CMK (cell line): ENCODE measurements around the gene CAST.

Experiments used
- DNase-seq: peaks from one replicate; pipeline ENCODE4 v3.0.0-alpha.2; 2010; ENCODE audit warnings: low read depth

Gene CAST

GRCh38 chr5:96747720-96748119 is 85.5 kb downstream of the CAST start:
- no peak for DNase-seq

- no peak for DNase-seq
Measured at GRCh38 chr5:96750110-96750822, 88.1 kb downstream of the CAST start.

GRCh38 chr5:96751203-96752169 is 89.3 kb downstream of the CAST start:
- no peak for DNase-seq

- DNase-seq: no peak
Measured at GRCh38 chr5:96752341-96753016, 90.3 kb downstream of the CAST start.

GRCh38 chr5:96753017-96753397 is 90.8 kb downstream of the CAST start:
- DNase-seq: no peak

- DNase-seq: no peak
Measured at GRCh38 chr5:96753848-96754247, 91.7 kb downstream of the CAST start.

GRCh38 chr5:96755851-96756250 is 93.7 kb downstream of the CAST start:
- no peak for DNase-seq

GRCh38 chr5:96756985-96757384 is 94.8 kb downstream of the CAST start:
- DNase-seq: no peak

GRCh38 chr5:96758621-96759020 is 96.4 kb downstream of the CAST start:
- no peak for DNase-seq

GRCh38 chr5:96761618-96762017 is 99.4 kb downstream of the CAST start:
- no peak for DNase-seq

- no peak for DNase-seq
Measured at GRCh38 chr5:96763026-96763425, 100.8 kb downstream of the CAST start.

- DNase-seq: no peak
Measured at GRCh38 chr5:96765043-96765442, 102.9 kb downstream of the CAST start.

GRCh38 chr5:96768708-96769251 is 106.6 kb downstream of the CAST start:
- DNase-seq: no peak

- DNase-seq: no peak
Measured at GRCh38 chr5:96771395-96771794, 109.2 kb downstream of the CAST start.

- DNase-seq: no peak
Measured at GRCh38 chr5:96772111-96772510, 109.9 kb downstream of the CAST start.

GRCh38 chr5:96772542-96772941 is 110.4 kb downstream of the CAST start:
- DNase-seq: no peak

GRCh38 chr5:96775050-96775449 is 112.9 kb downstream of the CAST start:
- DNase-seq: no peak

- no peak for DNase-seq
Measured at GRCh38 chr5:96775689-96776088, 113.5 kb downstream of the CAST start.

- DNase-seq: no peak
Measured at GRCh38 chr5:96776621-96777020, 114.4 kb downstream of the CAST start.

- DNase-seq: no peak
Measured at GRCh38 chr5:96778409-96778808, 116.2 kb downstream of the CAST start.

GRCh38 chr5:96780626-96781025 is 118.5 kb downstream of the CAST start:
- no peak for DNase-seq
